Uterus (tissue), 2 donors: Measurements from ENCODE around the gene MGAM2.

Experiments
- POLR2A ChIP-seq, 2 donors: fragments of 450-650 bp; IDR thresholded peaks; one replicate each; pipeline ENCODE4 v1.6.1; 2016; ENCODE audit warnings: antibody characterized with exemption in 2 of 2, mild to moderate bottlenecking in 1 of 2, moderate library complexity in 1 of 2
- TF ChIP-seq, protein P1 (sequence below), 4 experiments: fragments of 200-600 bp in 2 of 4; fragments of 450-650 bp in 2 of 4; sonication (generic) in 2 of 4; IDR thresholded peaks; one replicate each; pipeline ENCODE4 v1.5.1; 2016 to 2019; ENCODE audit warnings: antibody characterized with exemption in 4 of 4, mild to moderate bottlenecking in 2 of 4, moderate library complexity in 1 of 4

DNA sequence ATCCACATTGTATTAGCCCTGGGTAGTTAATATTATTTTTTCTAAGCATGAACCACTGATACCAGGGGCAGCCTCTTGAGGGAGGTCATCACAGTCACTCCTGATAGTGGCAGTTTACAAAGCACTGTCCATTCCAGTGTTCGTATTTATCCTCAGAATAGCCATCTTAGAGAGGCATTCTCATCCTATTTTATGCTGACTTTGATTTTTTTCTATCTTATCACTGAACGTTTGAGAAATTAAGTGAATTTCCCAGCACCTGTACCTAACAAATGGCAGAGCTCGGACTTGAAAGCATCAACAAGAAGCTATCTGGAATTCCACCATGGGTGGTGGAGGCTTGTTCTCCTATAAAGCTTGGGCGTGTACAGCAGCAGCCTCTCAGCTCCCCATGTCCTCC lies 26.1 kb upstream of the MGAM2 start:
- TF ChIP-seq POLR2A (IDR thresholded peaks at IDR 0.05), result no peak
- TF ChIP-seq, protein P1, sequence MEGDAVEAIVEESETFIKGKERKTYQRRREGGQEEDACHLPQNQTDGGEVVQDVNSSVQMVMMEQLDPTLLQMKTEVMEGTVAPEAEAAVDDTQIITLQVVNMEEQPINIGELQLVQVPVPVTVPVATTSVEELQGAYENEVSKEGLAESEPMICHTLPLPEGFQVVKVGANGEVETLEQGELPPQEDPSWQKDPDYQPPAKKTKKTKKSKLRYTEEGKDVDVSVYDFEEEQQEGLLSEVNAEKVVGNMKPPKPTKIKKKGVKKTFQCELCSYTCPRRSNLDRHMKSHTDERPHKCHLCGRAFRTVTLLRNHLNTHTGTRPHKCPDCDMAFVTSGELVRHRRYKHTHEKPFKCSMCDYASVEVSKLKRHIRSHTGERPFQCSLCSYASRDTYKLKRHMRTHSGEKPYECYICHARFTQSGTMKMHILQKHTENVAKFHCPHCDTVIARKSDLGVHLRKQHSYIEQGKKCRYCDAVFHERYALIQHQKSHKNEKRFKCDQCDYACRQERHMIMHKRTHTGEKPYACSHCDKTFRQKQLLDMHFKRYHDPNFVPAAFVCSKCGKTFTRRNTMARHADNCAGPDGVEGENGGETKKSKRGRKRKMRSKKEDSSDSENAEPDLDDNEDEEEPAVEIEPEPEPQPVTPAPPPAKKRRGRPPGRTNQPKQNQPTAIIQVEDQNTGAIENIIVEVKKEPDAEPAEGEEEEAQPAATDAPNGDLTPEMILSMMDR (IDR thresholded peaks at IDR 0.05), result no peak
